ENCODE results near the gene NFKBIB.
A peak's percentile ranks its signal among the peaks of the same experiment; 100 is the strongest.
"Not testable (repeated sequence)": the region's sequence is repeated elsewhere in the genome, so short reads cannot be mapped to it uniquely, and the experiment has no call there.

Gene NFKBIB, protein sequence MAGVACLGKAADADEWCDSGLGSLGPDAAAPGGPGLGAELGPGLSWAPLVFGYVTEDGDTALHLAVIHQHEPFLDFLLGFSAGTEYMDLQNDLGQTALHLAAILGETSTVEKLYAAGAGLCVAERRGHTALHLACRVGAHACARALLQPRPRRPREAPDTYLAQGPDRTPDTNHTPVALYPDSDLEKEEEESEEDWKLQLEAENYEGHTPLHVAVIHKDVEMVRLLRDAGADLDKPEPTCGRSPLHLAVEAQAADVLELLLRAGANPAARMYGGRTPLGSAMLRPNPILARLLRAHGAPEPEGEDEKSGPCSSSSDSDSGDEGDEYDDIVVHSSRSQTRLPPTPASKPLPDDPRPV

DNA sequence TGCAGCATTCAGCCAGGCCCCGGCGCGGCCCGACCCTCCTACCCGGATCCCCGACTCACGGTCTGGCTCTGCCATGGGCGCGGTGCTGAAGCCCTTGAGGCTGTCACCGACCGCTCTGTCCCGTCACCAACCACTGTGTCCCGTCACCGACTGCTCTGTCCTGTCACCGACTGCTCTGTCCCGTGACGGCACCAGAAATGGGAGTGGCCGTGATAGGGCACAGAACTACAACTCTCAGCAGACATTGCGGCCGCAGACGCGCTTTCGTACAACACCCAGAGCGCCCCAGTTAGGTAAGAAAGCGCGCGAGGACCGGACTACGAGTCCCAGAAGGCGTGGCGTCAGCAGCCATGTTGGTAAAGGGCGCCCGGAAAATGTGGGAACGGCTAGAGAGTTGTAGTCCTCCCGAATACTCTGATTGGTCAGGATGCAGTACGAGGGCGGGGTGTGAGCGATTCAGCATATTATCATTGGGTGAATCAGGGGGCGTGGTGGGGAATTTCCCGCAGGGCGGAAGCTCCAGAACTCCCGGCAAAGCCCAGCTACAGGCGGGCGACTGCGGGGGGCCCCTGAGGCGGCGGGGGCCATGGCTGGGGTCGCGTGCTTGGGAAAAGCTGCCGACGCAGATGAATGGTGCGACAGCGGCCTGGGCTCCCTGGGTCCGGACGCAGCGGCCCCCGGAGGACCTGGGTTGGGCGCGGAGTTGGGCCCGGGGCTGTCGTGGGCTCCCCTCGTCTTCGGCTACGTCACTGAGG is at the start of gene NFKBIB, which contains the start of gene SIRT2:
TSS of gene NFKBIB (plus strand) at position 523 of the 755 bp plus-strand sequence. CDS start at position 587, 64 bp downstream.
TSS of gene SIRT2 (minus strand) at position 172 of the 755 bp plus-strand sequence. CDS start at position 75, 97 bp downstream.
- DNase-seq (ENCODE audit: low read depth, low spot score): peak; percentile 99
- TF ChIP-seq FOXP2 (optimal IDR thresholded peaks at IDR 0.05; ENCODE audit: control extremely low read depth, extremely low read length, insufficient read depth) (no peak), EZH2 (IDR thresholded peaks at IDR 0.05) (no peak), POLR2AphosphoS5 (IDR thresholded peaks at IDR 0.05; ENCODE audit: borderline replicate concordance, low read depth, low read length) (peak; percentile 18; the same call in 1 of the 2 replicates)
- peak within 1 kb of the TSS; percentile 86 for H3K9ac ChIP-seq (ENCODE audit: insufficient read length)
- H3K4me3 ChIP-seq: peak within 1 kb of the TSS; percentile 90
- peak within 1 kb of the TSS; percentile 79 for H3K27ac ChIP-seq
- peaks cover 4% of the 10 kb centered on the region; the same call in 1 of the 2 replicates for H3K36me3 ChIP-seq (ENCODE audit: insufficient read depth, low read length)
- no peaks in the 10 kb centered on the region for H3K9me3 ChIP-seq (ENCODE audit: low read depth, low read length)

DNA sequence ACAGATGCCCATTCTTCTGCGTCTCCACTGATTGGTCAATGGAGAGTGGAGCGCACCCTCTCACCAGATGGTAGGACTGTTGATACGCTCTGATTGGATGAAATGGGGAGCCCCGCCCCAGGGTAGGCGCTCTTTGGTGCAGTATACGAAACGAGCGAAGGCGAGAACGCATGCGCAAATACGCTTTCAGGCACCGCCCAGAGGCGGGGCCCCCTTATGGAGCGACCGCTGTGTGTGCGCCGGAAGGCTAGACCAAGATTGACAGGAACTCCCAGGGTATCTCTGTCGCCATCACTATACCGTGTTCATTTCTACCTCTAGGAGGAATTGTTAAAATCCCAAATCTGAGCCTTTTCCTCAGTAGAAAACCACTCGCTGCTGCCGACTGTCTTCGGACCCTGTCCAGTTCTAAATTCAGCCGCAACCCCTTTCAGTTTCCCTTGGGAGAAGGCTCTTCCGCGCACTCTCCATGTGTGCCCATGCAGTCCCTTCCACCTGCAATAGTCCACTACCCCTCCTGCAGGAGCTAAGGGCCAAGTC is 49.3 kb upstream of the NFKBIB start:
- TF ChIP-seq FOXP2 (optimal IDR thresholded peaks at IDR 0.05; ENCODE audit: control extremely low read depth, extremely low read length, insufficient read depth): peak; percentile 44
- TF ChIP-seq EZH2 (IDR thresholded peaks at IDR 0.05): no peak
- TF ChIP-seq POLR2AphosphoS5 (IDR thresholded peaks at IDR 0.05; ENCODE audit: borderline replicate concordance, low read depth, low read length): peak; percentile 84
- no peak for DNase-seq (ENCODE audit: low read depth, low spot score)
- Histone ChIP-seq H3K4me3 (peak overlapping the region; percentile 91), H3K9me3 (ENCODE audit: low read depth, low read length) (no peaks in the 10 kb centered on the region), H3K27ac (peak overlapping the region; percentile 75), H3K36me3 (ENCODE audit: insufficient read depth, low read length) (peaks cover 36% of the 10 kb centered on the region), H3K9ac (ENCODE audit: insufficient read length) (peak overlapping the region; percentile 79)

GRCh38 chr19:38850976-38851621 is 48.7 kb upstream of the NFKBIB start:
- TF ChIP-seq FOXP2 (optimal IDR thresholded peaks at IDR 0.05; ENCODE audit: control extremely low read depth, extremely low read length, insufficient read depth) (no peak), EZH2 (IDR thresholded peaks at IDR 0.05) (no peak), POLR2AphosphoS5 (IDR thresholded peaks at IDR 0.05; ENCODE audit: borderline replicate concordance, low read depth, low read length) (no peak)
- Histone ChIP-seq H3K36me3 (ENCODE audit: insufficient read depth, low read length) (peaks cover 30% of the 10 kb centered on the region), H3K27ac (peak overlapping the region; percentile 75), H3K9ac (ENCODE audit: insufficient read length) (peak overlapping the region; percentile 79), H3K9me3 (ENCODE audit: low read depth, low read length) (no peaks in the 10 kb centered on the region), H3K4me3 (peak overlapping the region; percentile 91)
- DNase-seq (ENCODE audit: low read depth, low spot score): no peak

DNA sequence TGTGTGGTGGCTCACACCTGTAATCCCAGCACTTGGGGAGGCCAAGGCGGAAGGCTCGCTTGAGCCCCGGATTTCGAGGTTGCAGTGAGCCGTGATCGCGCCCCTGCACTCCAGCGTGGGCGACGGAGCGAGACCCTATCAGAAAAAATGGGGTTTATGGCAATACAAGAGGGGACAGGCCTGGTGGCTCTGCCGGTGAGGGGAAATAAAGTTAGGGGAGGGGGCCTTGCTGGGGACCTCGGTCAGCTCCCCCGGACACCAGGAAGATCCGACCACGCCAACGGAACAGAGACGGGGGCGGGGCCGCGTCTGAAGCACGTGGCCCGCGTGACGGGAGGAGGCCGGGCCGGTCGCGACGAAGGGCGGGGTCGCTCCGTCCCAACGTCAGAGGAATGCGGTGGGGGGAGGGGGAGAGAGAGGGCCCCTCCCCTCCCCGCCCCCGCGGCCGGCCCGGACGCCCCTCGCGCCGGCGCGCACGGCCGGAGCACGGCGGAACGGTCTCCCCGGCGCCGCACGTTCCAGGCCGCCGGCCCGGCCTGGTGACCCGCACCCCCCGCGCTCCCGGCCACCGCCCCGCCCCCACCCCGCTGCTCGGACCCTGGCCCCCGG is 48.0 kb upstream of the NFKBIB start:
- peak overlapping the region; percentile 91 for H3K4me3 ChIP-seq
- peaks cover 24% of the 10 kb centered on the region for H3K36me3 ChIP-seq (ENCODE audit: insufficient read depth, low read length)
- peak overlapping the region; percentile 89 for H3K9ac ChIP-seq (ENCODE audit: insufficient read length)
- no peak for DNase-seq (ENCODE audit: low read depth, low spot score)
- H3K9me3 ChIP-seq (ENCODE audit: low read depth, low read length): no peaks in the 10 kb centered on the region
- peak overlapping the region; percentile 84 for H3K27ac ChIP-seq
- TF ChIP-seq FOXP2 (optimal IDR thresholded peaks at IDR 0.05; ENCODE audit: control extremely low read depth, extremely low read length, insufficient read depth) (no peak), EZH2 (IDR thresholded peaks at IDR 0.05) (no peak), POLR2AphosphoS5 (IDR thresholded peaks at IDR 0.05; ENCODE audit: borderline replicate concordance, low read depth, low read length) (peak; percentile 72)

DNA sequence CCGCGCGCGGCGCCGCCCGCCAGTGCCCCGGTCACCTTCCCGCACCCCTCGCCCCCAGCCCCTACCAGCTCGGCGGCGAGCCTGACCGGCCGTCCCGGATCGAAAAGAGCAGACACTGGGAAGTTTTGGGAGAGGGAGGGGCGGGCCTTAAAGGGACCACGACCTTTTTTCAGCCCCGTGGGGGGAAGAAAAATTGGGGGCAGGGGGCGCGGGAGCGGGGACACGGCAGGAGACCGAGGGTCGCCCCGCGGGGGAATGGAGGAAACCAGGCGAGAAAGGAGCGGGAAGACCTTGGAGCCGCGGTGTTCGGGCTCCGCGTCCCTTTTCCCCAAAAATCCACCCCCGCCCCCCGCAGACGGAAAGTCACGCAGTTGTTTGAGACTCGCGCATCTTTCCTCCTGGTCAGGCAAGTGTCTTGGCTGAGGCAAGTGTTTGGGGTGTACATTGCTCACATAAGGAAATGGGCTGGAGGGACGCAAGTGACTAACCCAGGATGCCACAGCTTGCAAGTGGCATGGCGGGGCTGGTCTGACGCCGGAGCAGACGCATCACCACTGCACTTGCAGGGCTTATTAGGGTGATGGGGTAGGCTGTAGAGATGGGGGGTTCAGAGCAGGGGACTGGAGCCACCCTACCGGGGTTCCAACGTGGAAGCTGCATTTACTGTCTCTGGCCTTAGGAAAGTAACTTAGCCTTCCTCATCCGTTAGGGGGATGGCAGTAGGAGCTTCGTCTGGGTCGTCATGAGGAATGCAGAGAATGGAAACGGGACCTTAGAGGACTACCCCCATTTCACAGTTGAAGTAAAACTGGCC is 47.3 kb upstream of the NFKBIB start:
- DNase-seq (ENCODE audit: low read depth, low spot score): no peak
- Histone ChIP-seq H3K27ac (peak overlapping the region; percentile 84), H3K9ac (ENCODE audit: insufficient read length) (peak overlapping the region; percentile 89), H3K9me3 (ENCODE audit: low read depth, low read length) (no peaks in the 10 kb centered on the region), H3K4me3 (peak overlapping the region; percentile 91), H3K36me3 (ENCODE audit: insufficient read depth, low read length) (peaks cover 16% of the 10 kb centered on the region)
- TF ChIP-seq POLR2AphosphoS5 (IDR thresholded peaks at IDR 0.05; ENCODE audit: borderline replicate concordance, low read depth, low read length): no peak; the same call in 1 of the 2 replicates
- TF ChIP-seq FOXP2 (optimal IDR thresholded peaks at IDR 0.05; ENCODE audit: control extremely low read depth, extremely low read length, insufficient read depth): no peak
- no peak for TF ChIP-seq EZH2 (IDR thresholded peaks at IDR 0.05)

DNA sequence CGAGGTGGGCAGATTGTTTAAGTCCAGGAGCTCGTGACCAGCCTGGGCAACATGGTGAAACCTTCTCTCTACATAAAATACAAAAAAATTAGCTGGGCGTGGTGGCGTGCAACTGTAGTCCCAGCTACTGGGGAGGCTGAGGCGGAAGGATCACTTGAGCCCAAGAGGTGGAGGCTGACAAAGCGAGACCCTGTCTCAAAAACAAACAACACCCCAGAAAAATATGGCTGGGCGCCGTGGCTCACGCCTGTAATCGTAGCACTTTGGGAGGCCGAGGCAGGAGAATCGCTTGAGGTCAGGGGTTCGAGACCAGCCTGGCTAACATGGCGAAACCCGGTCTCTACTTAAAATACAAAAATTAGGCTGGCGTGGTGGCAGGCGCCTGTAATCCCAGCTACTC is 46.6 kb upstream of the NFKBIB start:
- peaks cover 9% of the 10 kb centered on the region for H3K36me3 ChIP-seq (ENCODE audit: insufficient read depth, low read length)
- H3K9ac ChIP-seq (ENCODE audit: insufficient read length): no peak overlapping the region
- H3K4me3 ChIP-seq: no peak overlapping the region; the same call in 1 of the 2 replicates
- no peak for DNase-seq (ENCODE audit: low read depth, low spot score)
- H3K27ac ChIP-seq: no peak overlapping the region
- no peak for TF ChIP-seq EZH2 (IDR thresholded peaks at IDR 0.05)
- no peak for TF ChIP-seq POLR2AphosphoS5 (IDR thresholded peaks at IDR 0.05; ENCODE audit: borderline replicate concordance, low read depth, low read length)
- no peak for TF ChIP-seq FOXP2 (optimal IDR thresholded peaks at IDR 0.05; ENCODE audit: control extremely low read depth, extremely low read length, insufficient read depth)
- H3K9me3 ChIP-seq (ENCODE audit: low read depth, low read length): no peaks in the 10 kb centered on the region

DNA sequence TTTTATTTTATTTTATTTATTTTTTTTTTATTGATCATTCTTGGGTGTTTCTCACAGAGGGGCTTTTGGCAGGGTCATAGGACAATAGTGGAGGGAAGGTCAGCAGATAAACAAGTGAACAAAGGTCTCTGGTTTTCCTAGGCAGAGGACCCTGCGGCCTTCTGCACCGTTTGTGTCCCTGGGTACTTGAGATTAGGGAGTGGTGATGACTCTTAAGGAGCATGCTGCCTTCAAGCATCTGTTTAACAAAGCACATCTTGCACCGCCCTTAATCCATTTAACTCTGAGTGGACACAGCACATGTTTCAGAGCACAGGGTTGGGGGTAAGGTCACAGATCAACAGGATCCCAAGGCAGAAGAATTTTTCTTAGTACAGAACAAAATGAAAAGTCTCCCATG is 44.8 kb upstream of the NFKBIB start:
- H3K36me3 ChIP-seq (ENCODE audit: insufficient read depth, low read length); H3K9ac ChIP-seq (ENCODE audit: insufficient read length); H3K4me3 ChIP-seq; H3K27ac ChIP-seq; H3K9me3 ChIP-seq (ENCODE audit: low read depth, low read length); DNase-seq (ENCODE audit: low read depth, low spot score): not testable (repeated sequence)

DNA sequence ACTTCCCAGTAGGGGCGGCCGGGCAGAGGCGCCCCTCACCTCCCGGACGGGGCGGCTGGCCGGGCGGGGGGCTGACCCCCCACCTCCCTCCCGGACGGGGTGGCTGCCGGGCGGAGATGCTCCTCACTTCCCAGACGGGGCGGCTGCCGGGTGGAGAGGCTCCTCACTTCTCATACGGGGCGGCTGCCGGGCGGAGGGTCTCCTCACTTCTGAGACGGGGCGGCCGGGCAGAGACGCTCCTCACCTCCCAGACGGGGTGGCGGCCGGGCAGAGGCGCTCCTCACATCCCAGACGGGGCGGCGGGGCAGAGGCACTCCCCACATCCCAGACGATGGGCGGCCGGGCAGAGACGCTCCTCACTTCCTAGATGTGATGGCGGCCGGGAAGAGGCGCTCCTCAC is 44.0 kb upstream of the NFKBIB start:
- H3K9me3 ChIP-seq (ENCODE audit: low read depth, low read length); DNase-seq (ENCODE audit: low read depth, low spot score); H3K27ac ChIP-seq: not testable (repeated sequence)

More for the DNA sequence above, 44.0 kb upstream of the NFKBIB start:
- not testable (repeated sequence) for H3K9ac ChIP-seq (ENCODE audit: insufficient read length); H3K4me3 ChIP-seq; H3K36me3 ChIP-seq (ENCODE audit: insufficient read depth, low read length)
